Fibroblast of villous mesenchyme (primary cell): Measurements from ENCODE around the gene DPYD. TPM values are rescaled to one million over a fixed set of nuclear protein-coding genes. Genes with fewer than 3 reads are reported as not detected.
A peak's percentile ranks its signal among the peaks of the same experiment; 100 is the strongest.

Experiments used
- DNase-seq: peaks from one replicate; pipeline ENCODE4 v3.0.0-alpha.2; 2010; ENCODE audit warnings: low read depth
- H3K4me3 ChIP-seq: 2 replicates; pipeline ENCODE4 v1.5.1; 2011; ENCODE audit warnings: low read depth, mild to moderate bottlenecking, low read length
- total RNA-seq: library from RNA; depleted of rRNA; stranded (reverse); fragments of >200 nt; gene quantifications from 2 replicates; pipeline ENCODE4 v1.2.3, GENCODE V29; 2012
- TF ChIP-seq, protein P1 (sequence below): IDR thresholded peaks from 2 replicates; pipeline ENCODE4 v1.5.1; 2012; ENCODE audit warnings: low read depth, mild to moderate bottlenecking, low read length; ENCODE audit not compliant: insufficient read depth

The DPYD gene
- total RNA-seq, 1 donor = 48.4 TPM

DNA sequence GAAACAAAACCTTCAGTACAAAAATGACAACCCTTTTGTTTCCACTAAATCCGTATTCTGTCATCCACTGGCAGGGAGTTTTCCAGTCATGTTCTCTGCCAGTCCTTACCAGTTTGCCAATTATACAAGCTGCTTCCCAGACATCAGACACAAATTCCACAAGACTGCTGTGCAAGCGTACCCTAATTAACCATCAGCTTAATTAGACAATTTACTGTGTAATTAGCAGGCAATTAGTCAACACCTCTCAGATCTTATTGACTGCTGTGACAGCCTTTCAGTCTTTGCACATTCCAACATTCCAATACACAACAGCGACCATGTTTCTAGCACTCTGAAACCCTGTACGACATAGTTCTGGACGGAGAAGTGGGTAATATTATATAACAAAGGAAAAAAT lies 420.1 kb downstream of the DPYD start:
- no peak for DNase-seq
- TF ChIP-seq, protein P1, sequence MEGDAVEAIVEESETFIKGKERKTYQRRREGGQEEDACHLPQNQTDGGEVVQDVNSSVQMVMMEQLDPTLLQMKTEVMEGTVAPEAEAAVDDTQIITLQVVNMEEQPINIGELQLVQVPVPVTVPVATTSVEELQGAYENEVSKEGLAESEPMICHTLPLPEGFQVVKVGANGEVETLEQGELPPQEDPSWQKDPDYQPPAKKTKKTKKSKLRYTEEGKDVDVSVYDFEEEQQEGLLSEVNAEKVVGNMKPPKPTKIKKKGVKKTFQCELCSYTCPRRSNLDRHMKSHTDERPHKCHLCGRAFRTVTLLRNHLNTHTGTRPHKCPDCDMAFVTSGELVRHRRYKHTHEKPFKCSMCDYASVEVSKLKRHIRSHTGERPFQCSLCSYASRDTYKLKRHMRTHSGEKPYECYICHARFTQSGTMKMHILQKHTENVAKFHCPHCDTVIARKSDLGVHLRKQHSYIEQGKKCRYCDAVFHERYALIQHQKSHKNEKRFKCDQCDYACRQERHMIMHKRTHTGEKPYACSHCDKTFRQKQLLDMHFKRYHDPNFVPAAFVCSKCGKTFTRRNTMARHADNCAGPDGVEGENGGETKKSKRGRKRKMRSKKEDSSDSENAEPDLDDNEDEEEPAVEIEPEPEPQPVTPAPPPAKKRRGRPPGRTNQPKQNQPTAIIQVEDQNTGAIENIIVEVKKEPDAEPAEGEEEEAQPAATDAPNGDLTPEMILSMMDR = no peak
- H3K4me3 ChIP-seq = no peak overlapping the region

DNA sequence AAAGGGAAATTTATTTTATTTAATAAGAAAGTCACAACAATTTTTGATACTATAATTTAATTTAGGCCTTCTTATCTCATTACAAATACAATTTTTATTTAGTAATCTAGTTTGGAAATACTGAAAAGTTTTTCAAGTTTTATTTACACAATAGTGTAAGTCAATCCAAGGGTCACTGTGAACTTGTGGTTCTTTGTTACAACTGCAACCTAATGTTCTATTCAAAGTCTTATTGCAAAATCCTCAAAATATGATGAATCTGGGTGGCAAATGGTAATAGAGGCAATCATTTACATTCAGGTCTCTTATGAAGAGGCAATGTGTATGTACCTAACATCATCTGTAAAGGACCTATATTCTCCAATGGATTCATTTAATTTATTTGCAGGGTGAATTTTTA lies 421.2 kb downstream of the DPYD start:
- TF ChIP-seq, protein P1 = no peak
- no peak overlapping the region for H3K4me3 ChIP-seq
- no peak for DNase-seq

DNA sequence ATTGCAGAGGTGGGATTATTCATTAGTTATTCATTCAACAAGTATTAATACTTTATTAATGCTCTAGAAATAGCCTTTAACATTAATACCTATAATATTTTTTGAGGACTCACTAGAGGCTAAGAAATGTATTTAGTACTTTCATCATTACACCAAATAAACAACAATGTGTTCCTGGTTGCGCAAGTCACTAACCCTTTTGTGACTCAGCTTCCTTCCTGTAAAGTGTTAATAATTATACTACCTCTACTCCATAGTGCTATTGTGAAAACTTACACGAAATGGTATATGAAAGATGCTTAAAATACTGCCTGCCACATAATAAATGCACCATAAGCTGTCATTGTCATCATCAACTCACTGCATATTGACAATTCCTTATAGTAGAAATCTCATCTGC lies 431.0 kb downstream of the DPYD start:
- no peak overlapping the region for H3K4me3 ChIP-seq
- TF ChIP-seq, protein P1 = no peak
- DNase-seq = peak; percentile 58

DNA sequence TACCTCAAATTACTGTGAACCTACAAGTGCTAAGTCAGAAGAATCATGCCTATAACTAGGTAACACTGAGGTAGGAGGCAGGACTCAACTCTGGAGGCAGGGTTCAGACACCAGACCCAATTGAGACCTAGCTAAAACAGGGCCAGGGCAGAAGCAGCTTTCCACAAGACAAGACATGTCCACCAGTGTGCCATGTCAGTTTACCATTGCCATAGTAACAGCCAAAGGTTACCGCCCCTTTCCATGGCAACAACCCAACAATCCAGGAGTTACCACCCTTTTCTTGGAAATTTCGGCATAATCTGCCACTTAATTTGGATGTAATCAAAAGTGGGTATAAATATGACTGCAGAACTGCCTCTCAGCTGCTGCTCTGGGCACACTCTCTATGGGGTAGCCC lies 432.3 kb downstream of the DPYD start:
- TF ChIP-seq, protein P1 = no peak
- no peak for DNase-seq
- no peak overlapping the region for H3K4me3 ChIP-seq

DNA sequence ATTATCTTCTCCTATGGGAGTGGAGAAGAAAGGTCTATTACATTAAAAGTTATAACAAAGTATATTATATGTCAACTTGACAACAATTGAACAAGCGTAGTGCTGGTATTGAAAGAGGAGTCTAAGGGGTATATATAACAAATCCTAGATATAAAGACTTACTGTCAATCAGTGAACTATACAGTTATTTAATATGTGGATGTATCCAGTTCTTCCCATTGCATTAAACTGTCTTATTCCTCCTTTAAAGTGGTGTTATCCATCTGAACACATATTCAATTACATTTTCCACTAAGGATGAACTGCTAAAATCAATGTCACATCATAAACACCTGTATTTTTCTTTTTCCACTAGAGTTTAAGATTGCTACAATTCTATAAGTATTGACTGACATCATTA lies 438.8 kb downstream of the DPYD start:
- TF ChIP-seq, protein P1 = no peak
- DNase-seq = no peak
- no peak overlapping the region for H3K4me3 ChIP-seq

DNA sequence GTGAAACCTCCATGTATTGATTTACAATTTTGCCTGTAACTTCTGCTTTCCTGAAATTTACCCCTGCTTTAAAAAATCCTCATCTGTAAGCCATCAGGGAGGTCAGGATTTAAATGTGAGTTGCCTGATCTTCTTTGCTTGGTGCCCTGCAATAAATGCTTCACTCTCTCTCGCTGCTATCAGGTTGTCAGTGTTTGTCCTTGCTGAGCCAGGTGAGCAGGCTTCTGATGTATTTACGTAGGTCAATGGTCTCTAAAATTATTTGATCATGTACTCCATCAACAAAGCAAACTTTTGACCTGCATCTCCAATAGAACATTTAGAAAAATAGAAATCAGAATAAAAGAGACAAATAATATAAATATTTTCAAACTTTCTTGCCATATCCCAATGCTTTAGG lies 453.4 kb downstream of the DPYD start:
- DNase-seq = no peak
- no peak overlapping the region for H3K4me3 ChIP-seq
- TF ChIP-seq, protein P1 = no peak

DNA sequence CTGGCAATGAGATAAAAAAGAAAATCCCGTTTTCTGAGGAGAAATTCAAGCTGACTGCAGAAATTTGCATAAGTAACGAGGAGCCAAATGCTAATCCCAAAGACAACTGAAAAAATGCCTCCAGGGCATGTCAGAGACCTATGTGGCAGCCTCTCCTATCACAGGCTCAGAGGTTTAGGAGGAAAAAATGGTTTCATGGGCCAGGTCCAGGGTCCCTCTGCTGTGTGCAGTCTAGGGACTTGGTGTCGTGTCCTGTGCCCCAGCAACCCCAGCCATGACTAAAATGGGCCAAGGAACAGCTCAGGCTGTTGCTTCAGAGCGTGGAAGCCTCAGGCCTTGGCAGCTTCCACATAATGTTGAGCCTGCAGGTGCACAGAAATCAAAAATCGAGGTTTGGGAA lies 456.5 kb downstream of the DPYD start:
- TF ChIP-seq, protein P1 = no peak
- H3K4me3 ChIP-seq = no peak overlapping the region
- no peak for DNase-seq
